ENCODE measurements around the gene NDUFS8.

DNA sequence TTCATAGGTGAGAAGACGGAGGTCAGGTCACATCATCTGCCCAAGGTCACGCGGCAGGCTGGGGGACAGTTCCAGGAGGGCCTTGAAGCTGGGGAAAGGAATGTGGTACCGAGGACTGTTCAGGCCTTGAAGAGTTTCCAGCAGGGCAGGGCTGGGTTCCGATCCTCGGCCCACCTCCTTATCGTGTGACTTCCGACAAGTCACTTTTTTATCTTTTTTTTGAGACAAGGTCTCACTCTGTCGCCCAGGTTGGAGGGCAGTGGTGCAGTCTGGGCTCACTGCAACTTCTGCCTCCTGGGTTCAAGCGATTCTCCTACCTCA is 623 bp downstream of the NDUFS8 start:
- no peak for TF ChIP-seq EZH2 (IDR thresholded peaks at IDR 0.05; ENCODE audit: insufficient read depth, poor library complexity, severe bottlenecking)
- TF ChIP-seq EZH2phosphoT487 (IDR thresholded peaks at IDR 0.05; ENCODE audit: insufficient read depth, low read depth) = no peak
